GM19328 (cell line): ENCODE results near the gene OR10A6.

Experiments used
- ATAC-seq: cut with Tn5 transposase; IDR thresholded peaks from one replicate; pipeline ENCODE4 v1.9.1; 2021; ENCODE audit warnings: mild to moderate bottlenecking, moderate library complexity; ENCODE audit not compliant: unreplicated experiment

OR10A6 gene, protein sequence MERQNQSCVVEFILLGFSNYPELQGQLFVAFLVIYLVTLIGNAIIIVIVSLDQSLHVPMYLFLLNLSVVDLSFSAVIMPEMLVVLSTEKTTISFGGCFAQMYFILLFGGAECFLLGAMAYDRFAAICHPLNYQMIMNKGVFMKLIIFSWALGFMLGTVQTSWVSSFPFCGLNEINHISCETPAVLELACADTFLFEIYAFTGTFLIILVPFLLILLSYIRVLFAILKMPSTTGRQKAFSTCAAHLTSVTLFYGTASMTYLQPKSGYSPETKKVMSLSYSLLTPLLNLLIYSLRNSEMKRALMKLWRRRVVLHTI

DNA sequence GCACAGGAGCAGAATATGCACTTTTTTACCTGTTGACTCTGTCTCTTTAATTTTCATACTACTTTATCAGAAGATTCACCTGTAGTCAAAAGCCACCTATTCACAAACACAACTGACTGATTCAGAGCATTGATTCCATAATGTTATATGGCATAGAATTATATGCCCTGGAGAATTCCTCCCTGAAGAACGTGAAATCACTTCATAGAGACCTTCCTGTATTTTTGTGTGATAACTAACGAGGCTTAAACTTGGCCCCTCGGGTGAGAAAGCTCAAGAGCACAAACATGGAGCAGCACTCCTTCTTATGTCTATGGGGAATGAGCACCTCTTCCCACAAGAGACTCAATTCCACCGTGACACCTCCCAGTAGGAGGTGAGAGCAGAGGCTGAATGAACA is at the start of gene OR10A6:
Gene OR10A6 (minus strand): TSS at position 101 of the 400 bp plus-strand sequence. CDS start 2,606 bp downstream, outside the sequence.
- ATAC-seq: no peak

DNA sequence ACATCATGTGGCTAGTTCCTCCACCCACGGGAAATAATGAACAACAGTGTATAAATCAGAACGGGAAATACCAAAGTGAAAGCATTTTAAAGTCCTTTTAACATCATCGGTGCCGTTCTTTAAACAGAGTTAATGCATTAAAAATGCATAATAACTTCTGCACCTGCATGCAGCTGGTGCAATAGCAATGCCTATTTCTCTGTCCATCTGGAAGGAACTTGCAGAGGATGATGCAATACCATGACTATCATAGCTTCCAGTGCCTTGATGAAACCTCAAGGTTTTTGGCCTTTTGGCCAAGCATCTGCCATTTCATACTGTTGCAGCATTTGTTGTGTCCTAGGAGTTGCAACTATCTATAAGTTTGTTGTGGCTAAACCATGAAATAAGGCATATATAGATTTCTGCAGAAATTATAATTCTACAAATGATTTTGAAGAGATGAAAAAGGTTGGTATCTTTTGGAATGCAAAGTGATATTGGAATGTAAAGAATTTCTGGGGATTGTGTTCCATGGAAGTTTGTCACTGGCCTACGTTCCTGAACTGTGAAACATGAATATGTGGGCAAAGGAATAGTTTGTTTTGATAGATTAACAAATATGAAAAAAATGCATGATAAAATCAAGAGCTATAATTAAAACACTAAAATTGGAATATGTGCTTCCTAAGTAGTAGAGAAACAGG is 46.3 kb upstream of the OR10A6 start:
- ATAC-seq: no peak

DNA sequence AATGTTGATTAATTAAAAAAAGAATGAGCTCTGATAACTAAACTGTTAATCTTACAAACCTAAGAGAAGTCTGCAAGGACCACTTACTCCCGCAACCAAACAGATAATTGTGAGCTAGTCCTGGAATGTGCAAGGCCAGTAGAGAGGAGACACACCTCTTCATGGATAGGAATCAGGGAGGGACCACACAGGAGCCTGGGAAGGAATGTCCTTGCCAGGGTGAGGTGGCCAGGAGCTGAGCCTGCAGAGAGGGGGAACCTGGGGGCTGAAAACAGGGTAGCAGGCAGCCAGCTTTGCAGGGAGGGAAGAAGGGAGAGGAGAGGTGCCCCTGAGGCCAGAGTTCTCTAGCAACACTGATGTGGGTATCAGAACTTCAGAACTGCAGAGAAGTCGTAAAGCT is 43.6 kb upstream of the OR10A6 start:
- no peak for ATAC-seq

DNA sequence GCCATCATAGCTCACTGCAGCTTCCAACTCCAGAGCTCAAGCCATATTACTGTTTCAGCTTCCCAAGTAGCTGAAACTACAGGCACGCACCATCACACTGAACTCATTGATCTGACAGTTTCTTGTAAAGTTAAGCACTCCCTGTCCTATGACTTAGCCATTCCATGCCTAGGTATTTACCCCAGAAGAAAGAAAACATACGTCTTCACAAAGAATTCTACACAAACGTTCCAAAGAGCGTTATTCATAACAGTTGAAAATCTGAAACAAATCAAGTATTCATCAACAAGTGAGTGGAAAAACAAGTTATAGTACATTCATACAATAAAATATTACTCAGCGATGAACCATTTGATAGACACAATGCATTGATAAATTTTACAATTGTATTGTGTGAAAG is 41.9 kb upstream of the OR10A6 start:
- no peak for ATAC-seq

DNA sequence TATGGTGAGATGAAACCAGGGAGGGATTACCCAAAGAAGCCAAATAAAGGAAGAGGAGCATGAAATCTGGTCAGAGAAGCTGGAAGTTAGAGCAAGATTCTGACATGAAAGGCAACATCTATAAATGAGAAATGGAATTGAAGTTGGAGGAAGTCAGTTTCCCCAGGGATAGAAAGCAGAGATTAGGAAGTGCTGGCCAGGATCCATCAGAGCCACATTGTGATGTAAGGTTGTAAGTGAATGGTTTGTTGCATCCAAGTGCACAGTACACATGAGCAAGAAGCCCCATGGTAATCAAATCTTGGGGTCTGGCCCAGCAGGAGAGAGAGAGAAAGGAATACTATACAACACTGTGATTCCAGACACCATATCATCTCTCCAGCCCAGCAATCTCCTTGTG is 40.8 kb upstream of the OR10A6 start:
- no peak for ATAC-seq

DNA sequence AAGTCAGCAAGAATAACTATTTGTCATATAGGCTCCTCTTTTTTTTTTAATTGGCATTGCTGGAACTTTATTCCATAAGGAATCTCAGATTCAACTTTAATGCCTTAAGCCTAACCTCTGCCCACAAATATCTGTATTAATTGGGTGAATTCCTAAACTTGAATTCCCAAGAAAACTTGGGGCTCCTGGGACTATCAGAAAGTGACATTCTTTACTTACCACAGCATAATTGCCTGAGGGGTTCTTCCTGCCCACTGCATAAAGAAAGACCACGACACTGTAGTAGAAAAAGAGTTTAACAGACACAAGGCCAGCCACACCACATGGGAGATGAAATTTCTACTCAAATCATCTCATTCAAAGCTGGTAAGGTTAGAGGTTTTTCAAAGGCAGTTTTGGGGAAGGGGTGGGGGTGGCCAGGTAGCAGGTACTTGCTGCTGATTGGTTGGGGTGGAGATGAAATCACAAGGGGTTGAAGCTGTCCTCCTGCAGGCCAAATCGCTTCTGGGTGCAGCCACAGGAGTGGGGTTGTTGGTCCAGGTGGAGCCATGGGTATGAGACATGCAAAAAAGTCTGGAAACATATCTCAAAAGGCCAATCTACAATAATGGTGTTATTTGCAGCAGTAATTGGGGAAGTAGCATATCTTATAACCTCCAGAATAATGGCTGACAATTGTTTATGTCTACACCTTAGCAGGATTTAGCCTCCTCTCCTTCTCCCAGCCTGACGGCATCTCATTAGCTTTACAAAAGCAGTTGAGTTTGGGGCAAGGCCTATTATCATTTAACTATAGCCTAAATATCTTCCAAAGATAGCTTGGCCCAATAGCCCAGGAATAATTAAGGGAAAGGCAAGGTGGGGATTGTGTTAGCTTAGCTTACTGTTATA is 38.9 kb upstream of the OR10A6 start:
- no peak for ATAC-seq

DNA sequence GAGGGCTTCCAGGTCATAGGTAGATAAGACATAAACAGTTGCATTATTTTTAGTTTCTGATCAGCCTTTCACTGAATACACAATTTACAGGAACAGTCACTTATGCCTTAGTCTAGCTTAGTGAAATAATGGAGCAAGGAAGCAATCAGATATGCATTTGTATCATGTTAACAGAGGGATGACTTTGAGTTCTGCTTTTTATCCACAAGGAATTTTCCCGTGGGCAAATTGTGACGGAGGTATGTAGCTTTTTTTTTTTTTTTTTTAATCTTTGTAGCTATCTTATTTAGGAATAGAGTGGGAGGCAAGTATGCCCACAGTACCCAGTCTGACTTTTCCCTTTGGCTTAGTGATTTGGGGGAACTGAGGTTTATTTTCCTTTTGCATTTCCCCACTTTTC is 37.6 kb upstream of the OR10A6 start:
- no peak for ATAC-seq

DNA sequence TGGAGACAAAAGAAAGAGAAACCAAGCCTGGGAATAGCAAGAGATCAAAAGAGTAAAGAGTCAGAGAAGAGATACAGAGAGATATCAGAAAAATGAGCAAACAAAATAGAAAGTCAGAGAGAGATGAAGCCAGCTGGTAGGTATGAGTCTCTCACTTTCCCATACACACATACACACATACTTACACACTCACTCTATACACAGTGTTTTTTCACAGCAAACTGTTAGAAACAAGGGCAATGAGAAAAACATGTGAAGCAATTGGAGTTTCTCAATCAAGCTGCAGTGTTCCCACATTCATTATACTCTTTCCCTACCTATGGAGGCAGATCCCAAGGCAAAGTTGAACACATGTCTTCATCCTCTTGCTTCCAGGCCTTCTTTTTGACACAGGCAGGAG is 36.8 kb upstream of the OR10A6 start:
- no peak for ATAC-seq

DNA sequence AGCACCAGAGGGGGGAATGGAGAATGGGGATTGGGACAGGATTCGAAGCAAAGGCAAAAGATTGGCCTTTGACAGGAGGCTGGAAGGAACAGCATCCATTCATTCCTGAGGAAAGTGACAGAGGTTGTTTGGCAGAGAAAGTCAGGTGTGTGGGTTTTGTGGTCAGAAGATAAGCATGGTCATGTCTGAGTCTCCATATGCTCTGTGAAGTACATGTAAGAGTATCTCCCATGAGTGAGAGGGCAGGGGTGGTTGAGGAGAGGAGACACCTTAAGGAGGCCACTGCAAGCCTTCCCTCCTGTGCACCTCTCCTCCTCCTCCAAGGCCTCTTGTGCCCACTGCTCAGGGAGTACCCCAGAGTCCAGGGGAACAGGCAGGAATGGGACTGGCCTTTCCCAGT is 36.0 kb upstream of the OR10A6 start:
- no peak for ATAC-seq

DNA sequence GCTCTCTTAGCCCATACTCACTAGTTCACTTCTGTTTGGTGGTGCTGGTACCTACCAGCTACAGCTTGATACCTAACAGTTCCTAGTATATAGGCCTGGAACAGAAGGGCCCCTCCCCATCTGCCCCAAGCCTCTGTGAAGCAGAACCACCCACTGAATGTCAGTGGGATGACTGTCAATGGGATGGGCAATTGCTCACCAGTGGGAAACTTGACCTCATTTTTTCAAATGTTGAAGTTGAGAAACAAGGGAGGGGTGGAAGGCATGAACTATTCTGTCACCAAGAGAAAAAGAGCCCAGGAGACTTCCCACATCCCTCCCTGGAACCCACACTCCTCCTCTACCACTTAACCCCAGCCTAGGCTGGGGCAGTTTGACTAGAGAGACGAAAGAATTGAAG is 34.3 kb upstream of the OR10A6 start, which contains the start of gene NLRP10:
Gene NLRP10 (minus strand): TSS at position 62 of the 400 bp plus-strand sequence. CDS start 1,952 bp downstream, outside the sequence.
- no peak for ATAC-seq

DNA sequence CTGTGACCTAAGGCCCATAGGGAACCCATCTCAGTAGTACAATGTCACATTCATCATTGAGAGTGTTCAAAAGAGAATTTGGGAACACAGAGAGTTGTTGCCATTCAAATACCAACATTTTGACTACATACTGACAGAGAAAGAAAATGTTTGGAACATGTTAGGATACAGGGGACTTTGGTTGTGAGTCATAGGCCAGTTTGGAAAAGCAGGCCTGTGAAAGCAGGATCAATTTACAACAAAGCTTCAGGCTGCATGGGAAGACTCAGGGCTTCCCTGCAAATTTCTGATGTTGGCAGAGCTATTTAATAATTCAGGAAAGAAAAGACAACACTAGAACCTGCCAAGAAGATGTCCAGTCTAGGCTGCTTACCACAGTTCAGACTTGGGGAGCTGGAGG is 33.8 kb upstream of the OR10A6 start:
- no peak for ATAC-seq

DNA sequence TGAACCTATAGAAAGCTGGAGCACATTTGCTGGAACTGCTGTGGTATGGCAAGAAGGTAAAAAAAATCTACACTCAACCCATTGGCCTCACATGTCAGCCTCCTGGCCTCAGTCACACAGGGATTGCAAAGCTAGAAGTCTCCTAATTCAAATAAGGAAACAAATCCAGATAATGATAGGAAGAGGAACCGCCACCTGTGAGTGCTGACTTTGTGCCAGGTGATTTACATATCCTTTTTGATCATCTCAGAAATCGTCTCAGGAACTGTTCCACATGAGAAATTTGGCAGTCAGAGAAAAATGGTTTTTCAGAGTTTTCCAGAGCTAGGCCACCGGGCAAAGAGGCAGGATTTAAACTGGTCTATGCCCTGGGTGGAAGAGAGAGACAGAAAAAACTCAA is 33.2 kb upstream of the OR10A6 start:
- no peak for ATAC-seq

DNA sequence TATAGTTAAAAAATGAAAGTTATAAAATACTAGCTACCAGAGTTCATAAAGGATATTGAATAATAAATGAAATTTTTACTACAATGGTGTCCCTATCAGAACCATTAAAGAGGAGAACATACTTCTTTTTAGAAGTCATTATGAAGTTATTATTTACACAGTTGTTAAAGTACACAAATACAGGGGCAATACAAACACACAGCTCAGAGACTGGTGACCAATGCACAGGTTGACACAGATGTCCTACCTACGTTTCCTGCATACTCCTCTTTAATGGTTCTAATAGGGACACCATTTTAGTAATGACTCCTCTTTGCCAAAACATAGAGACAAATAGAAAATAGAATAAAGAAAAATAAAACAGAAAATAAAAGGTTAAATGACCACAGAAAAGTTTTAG is 24.1 kb upstream of the OR10A6 start:
- ATAC-seq: no peak

DNA sequence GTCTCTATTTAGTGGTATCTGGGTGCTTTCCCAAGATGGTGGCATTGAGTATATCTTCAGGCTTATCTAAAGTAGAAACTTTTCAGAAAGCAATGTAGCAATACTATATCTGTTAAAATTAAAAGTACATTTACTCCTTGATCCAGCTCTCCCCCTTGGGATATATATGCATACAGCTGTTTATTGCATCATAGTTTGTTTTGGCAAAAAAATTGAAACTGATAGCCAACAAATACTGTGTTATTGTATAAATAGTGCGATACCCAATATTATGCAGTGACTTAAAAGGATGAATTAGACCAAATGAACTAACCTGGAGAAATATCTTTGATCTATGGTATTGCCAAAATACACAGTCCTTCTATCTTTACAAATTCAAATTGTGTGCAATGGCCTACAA is 18.9 kb upstream of the OR10A6 start:
- ATAC-seq: no peak

DNA sequence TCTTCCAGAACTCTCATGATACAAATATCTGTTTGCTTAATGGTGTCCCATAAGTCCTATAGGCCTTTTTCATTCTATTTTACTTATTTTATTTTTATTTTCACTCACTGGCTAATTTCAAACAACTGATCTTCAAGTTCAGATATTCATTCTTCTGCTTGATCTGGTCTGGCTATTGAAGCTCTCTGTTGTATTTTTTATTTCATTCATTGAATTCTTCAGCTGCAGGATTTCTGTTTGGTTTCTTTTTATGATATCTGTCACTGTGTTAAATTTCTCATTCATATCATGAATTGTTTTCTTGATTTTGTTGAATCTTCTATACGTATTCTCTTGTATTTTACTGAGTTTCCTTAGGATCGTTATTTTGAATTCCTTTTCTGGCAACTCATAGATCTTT is 13.1 kb upstream of the OR10A6 start:
- ATAC-seq: no peak

DNA sequence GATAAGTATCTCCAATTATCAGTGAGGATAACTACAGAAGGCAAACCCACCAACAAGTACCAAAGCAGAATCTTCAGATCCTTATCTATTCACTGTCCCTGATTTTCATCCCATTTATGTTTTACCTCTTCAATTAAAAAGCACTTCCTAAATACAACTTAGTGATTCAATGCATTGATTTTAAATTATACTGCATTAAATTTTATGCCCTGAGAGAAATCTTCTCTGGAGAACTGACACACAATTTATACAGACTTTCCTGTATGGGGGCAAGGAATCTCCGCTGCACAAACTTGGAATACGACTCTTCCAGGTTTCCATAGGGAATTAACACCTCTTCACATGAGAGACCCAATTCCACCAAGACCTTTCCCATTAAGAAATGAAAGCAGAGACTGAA is 10.5 kb upstream of the OR10A6 start, which contains the start of gene OR10A3:
Gene OR10A3 (minus strand): TSS at position 101 of the 400 bp plus-strand sequence. CDS start 2,188 bp downstream, outside the sequence.
- no peak for ATAC-seq

DNA sequence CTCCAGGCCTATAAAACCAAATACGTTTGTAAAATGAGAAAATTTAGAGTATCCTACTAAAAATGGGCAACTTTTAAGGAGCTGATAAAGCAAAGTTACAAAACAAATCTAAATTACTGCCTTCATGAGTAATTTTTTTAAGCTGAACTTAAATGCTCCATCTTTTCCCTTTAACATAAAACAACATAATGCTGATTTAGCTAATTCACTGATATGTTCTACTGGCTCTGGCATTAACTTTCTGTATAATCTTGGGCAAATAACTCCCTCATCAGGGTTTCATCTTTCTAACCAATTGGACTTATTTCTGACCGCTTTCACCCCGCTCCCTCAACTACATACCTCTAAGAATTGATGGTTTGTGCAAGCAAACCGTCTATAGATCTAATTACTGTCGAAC is 10.1 kb upstream of the OR10A6 start:
- no peak for ATAC-seq

DNA sequence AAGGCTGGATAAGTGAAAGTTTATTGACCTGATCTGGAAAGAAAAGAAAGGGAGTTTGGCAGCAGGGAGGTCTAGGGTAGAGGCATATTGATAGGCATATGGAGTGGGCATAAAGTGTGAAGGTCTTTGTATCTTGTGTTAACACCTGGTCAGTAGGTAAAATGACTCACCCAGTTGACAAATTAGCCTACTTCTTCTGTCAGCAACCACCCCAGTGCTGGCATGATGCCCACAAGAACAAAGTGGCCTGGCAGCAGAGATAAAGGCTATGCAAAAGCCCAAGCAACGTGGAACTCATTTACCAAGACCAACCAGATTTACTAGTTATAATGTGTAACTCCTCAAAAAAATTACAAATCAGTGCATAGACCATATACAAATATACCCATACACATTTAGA is 5.5 kb upstream of the OR10A6 start:
- ATAC-seq: no peak

DNA sequence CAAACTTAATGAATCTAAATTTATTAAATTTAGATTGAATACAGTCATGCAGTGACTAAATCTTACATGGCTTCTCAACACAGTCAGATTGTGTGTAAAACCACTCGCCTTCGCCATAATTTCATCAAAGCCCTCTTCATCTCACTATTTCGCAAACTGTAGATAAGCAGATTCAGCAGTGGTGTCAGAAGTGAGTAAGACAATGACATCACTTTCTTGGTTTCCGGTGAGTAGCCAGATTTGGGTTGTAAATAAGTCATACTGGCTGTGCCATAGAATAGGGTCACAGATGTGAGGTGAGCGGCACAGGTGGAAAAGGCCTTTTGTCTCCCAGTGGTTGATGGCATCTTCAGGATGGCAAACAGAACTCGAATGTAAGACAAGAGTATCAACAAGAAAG is 3.4 kb downstream of the OR10A6 start:
- ATAC-seq: no peak

DNA sequence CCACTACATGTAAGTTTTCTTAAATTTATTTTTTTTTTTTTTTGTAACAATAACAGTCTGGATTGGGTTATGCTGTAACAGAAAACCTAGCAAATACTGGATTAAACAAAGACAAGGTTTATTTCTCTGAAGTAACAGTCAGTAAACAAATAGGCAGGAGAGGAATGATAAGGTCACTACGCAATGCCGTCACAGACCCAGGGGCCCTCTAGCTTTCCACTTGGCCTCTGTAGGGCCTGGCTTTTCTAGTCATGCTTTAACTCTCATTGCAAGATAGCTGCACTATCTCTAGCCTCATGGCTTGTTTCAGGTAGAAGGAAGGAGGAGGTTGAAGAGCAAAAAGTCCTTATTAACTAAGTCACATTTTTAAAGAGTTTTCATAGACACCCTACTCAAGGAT is 6.5 kb downstream of the OR10A6 start:
- no peak for ATAC-seq

DNA sequence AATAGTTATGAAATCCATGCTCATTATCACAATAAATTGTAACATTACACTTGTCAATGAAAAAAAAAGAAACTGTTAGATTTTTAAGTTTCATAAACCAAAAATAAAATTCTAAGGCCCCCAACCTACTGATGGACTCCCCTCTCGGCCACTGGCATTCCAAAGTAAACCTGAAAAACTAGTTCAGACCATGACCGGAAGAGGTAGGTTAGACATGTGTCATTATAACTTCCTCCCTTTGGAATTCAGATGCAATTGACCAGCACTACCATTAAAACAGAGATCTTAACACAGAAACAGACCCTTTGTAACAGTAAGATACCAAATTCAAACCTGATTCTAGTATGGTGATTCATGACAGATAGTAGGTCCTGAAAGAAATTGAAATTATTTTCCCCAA is 12.9 kb downstream of the OR10A6 start:
- ATAC-seq: no peak
